Measurements from ENCODE around the gene RBM26.

- TF ChIP-seq CTCF (IDR thresholded peaks at IDR 0.05) (no peak), POLR2A (IDR thresholded peaks at IDR 0.05) (no peak)
Measured at GRCh38 chr13:79382545-79383275, 23.3 kb downstream of the RBM26 start.

All from thyroid gland (tissue), 4 donors.